PC-3 (cell line): ENCODE results near the gene TEX44. TPM values are rescaled to one million over a fixed set of nuclear protein-coding genes. Genes with fewer than 3 reads are reported as not detected.

ENCODE experiments used
- ATAC-seq: fragments of 200-7000 bp; cut with Tn5 transposase; 2 replicates; pipeline ENCODE4 v1.9.1; 2020; ENCODE audit warnings: mild to moderate bottlenecking, moderate library complexity
- BruUV-seq: library from RNA; stranded (reverse); fragments of 400-500 nt; replicated peaks from 2 replicates; lab custom pipeline; 2021; lab: Mats Ljungman, UMichigan
- CTCF ChIA-PET: fragments of 300-600 bp; sonication (Branson Sonifier 250); formaldehyde crosslinking; loops from one replicate; lab custom pipeline; 2022; ENCODE audit warnings: antibody characterized with exemption; lab: Charles Lee
- POLR2A ChIA-PET: fragments of 300-600 bp; sonication (Branson Sonifier 250); formaldehyde crosslinking; loops from one replicate; lab custom pipeline; 2022; ENCODE audit warnings: antibody characterized with exemption; ENCODE audit not compliant: unreplicated experiment; lab: Charles Lee
- DNase-seq: peaks from one replicate; pipeline ENCODE4 v3.0.0-alpha.2; 2015
- H2AFZ ChIP-seq: fragments of 300-600 bp; sonication (generic); 2 replicates; pipeline ENCODE4 v1.6.0; 2016; ENCODE audit warnings: antibody characterized with exemption, low read length
- H3F3A ChIP-seq: fragments of 300-600 bp; sonication (generic); one replicate; pipeline ENCODE4 v1.6.0; 2017; ENCODE audit warnings: antibody characterized with exemption, low read length, control low read depth, mild to moderate bottlenecking; ENCODE audit not compliant: unreplicated experiment
- H3K27ac ChIP-seq: fragments of 300-600 bp; sonication (generic); 2 replicates; pipeline ENCODE4 v1.5.1; 2016; ENCODE audit warnings: mild to moderate bottlenecking, low read length
- H3K27me3 ChIP-seq: fragments of 300-600 bp; sonication (generic); 2 replicates; pipeline ENCODE4 v1.6.1; 2016; ENCODE audit warnings: low read length, mixed read lengths
- H3K36me3 ChIP-seq: fragments of 300-600 bp; sonication (generic); 2 replicates; pipeline ENCODE4 v1.6.1; 2016; ENCODE audit warnings: low read depth, mixed run types, low read length, mixed read lengths
- H3K4me1 ChIP-seq: fragments of 300-600 bp; sonication (generic); 2 replicates; pipeline ENCODE4 v1.5.1; 2016; ENCODE audit warnings: low read length; ENCODE audit not compliant: insufficient read depth
- H3K4me2 ChIP-seq: fragments of 300-600 bp; sonication (generic); 2 replicates; pipeline ENCODE4 v1.6.0; 2016; ENCODE audit warnings: low read length
- H3K4me3 ChIP-seq: fragments of 300-600 bp; sonication (generic); 2 replicates; pipeline ENCODE4 v1.5.1; 2016; ENCODE audit warnings: mild to moderate bottlenecking, low read length, mixed read lengths
- H3K79me2 ChIP-seq: fragments of 300-600 bp; sonication (generic); 2 replicates; pipeline ENCODE4 v1.6.1; 2017; ENCODE audit warnings: low read length, mixed read lengths
- H3K9ac ChIP-seq: fragments of 300-600 bp; sonication (generic); 2 replicates; pipeline ENCODE4 v1.6.0; 2016; ENCODE audit warnings: mild to moderate bottlenecking, low read length
- H3K9me2 ChIP-seq: fragments of 300-600 bp; sonication (generic); replicated peaks from 2 replicates; pipeline ENCODE4 v1.6.1; 2016; ENCODE audit warnings: mixed run types, low read length, mixed read lengths
- H3K9me3 ChIP-seq: fragments of 300-600 bp; sonication (generic); 2 replicates; pipeline ENCODE4 v1.6.1; 2016; ENCODE audit warnings: low read length, mixed read lengths
- H4K20me1 ChIP-seq: fragments of 300-600 bp; sonication (generic); 2 replicates; pipeline ENCODE4 v1.6.1; 2016; ENCODE audit warnings: low read length, mixed read lengths
- EZH2 ChIP-seq: fragments of 300-600 bp; sonication (generic); IDR thresholded peaks from one replicate; pipeline ENCODE4 v1.6.1; 2017; ENCODE audit warnings: antibody characterized with exemption, mild to moderate bottlenecking, low read length; ENCODE audit not compliant: unreplicated experiment
- EZH2phosphoT487 ChIP-seq: fragments of 300-600 bp; sonication (generic); IDR thresholded peaks from 2 replicates; pipeline ENCODE4 v1.6.1; 2018; ENCODE audit warnings: mild to moderate bottlenecking, antibody characterized with exemption, low read length, borderline replicate concordance
- intact Hi-C: fragments of 100-400 bp; cut with micrococcal nuclease; formaldehyde crosslinking; loops from 2 replicates; pipeline ENCODE4 v1.9.0; 2023
- total RNA-seq: library from RNA; depleted of rRNA; stranded (reverse); fragments of >200 nt; gene quantifications from 2 replicates; pipeline ENCODE4 v1.2.3, GENCODE V29; 2014
- TF ChIP-seq, protein P1 (sequence below): fragments of 300-600 bp; sonication (generic); conservative IDR thresholded peaks from 2 replicates; pipeline ENCODE4 v1.5.1; 2017; ENCODE audit warnings: antibody characterized with exemption, low read depth, mild to moderate bottlenecking, low read length

TEX44 gene
- total RNA-seq, 1 experiment from 2014 or later = not detected

DNA sequence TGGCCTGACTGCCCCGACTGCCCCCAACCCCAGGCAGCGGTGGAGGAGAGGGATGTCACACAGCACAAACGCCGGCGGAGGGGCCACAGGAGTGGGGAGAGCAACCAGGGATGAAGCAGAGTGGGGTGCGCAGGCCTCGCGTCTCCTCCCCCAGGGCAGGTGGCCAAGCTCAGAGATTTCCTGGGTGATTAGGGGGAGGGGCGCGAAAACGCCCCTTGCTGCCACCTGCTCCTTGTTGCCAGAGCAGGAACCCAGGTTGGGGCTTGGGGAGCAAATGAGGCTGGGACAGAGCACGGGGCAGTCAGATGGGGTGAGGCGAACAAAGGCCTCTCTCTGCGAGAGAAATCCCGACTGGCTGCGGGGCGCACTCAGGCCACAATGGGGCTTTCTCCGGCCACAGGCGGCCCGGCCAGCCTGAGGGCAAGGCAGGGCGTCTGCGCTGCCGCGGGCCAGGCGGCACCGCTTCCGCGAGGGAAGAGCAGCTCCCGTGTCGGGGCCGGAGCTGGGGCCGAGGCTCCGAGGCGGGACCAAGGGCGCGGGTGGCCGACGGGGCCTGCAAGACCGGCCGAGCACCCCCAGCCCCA is 11.5 kb downstream of the TEX44 start:
- Histone ChIP-seq H3K4me1 (peaks cover 16% of the 10 kb centered on the region), H3K9me3 (no peaks in the 10 kb centered on the region), H3F3A (no peaks in the 10 kb centered on the region), H3K4me3 (peak overlapping the region; percentile 71), H3K79me2 (no peaks in the 10 kb centered on the region), H3K9me2 (no peaks in the 10 kb centered on the region), H4K20me1 (no peaks in the 10 kb centered on the region), H3K4me2 (peak overlapping the region; percentile 93), H3K27me3 (no peaks in the 10 kb centered on the region), H3K9ac (peak overlapping the region; percentile 94), H3K36me3 (no peaks in the 10 kb centered on the region), H2AFZ (peak overlapping the region; percentile 84), H3K27ac (peak overlapping the region; percentile 76)
- no TSS peak for BruUV-seq
- intact Hi-C loops = loop anchor here (5.0 kb wide), 1 partner anchor 87 kb away; no protein-coding TSS in a partner anchor
- ChIA-PET CTCF (no interaction called here), POLR2A (interaction anchor here (0.6 kb wide), 1 partner anchor 63 kb away, joined by 3 read pairs; no protein-coding TSS in a partner anchor)
- DNase-seq (no peak), ATAC-seq (no peak; the same call in 1 of the 2 replicates)
- TF ChIP-seq, protein P1, sequence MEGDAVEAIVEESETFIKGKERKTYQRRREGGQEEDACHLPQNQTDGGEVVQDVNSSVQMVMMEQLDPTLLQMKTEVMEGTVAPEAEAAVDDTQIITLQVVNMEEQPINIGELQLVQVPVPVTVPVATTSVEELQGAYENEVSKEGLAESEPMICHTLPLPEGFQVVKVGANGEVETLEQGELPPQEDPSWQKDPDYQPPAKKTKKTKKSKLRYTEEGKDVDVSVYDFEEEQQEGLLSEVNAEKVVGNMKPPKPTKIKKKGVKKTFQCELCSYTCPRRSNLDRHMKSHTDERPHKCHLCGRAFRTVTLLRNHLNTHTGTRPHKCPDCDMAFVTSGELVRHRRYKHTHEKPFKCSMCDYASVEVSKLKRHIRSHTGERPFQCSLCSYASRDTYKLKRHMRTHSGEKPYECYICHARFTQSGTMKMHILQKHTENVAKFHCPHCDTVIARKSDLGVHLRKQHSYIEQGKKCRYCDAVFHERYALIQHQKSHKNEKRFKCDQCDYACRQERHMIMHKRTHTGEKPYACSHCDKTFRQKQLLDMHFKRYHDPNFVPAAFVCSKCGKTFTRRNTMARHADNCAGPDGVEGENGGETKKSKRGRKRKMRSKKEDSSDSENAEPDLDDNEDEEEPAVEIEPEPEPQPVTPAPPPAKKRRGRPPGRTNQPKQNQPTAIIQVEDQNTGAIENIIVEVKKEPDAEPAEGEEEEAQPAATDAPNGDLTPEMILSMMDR = no peak
- TF ChIP-seq EZH2 (no peak), EZH2phosphoT487 (no peak)

DNA sequence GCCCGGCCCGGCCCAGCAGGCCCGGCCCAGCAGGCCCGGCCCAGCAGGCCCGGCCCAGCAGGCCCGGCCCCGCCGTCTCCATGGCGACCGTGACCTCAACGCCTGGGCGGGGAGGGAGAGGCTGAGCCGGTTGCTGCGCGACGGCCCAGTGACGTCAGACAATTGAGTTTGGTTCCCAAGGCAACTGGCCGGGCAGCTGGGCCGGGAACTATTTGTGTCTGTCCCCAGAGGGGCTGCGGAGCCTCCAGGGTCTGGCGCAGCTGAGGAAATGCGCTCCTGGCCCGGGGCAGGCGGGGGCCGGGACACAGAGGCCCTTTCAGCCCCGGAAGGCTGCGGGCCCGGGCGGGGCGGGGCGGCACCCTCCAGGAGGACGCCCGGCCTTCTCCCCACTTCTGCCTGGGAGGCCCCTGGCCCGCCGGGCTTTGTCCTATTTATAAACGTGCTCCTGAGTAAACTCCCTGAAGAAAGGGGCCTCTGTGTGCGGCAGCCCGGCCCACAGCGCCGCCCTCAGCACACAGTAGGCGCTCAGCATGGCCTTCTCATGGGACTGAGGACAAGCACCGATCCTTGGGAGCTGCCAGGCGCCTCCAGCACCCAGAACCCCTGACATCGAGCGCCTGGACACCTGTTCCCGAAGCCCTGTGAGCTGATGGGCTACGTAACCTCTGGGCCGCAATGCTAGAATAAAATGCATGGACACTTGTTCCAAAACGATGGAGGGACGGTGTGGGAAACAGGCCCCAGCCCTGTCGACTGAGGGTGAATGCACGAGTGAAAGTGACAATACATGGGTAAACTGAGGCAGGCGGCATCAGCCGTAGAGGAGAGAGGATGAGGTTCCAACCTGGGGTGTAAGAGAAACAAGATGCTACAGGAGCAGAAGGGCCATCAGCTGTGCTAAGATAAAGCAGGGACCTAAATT is 12.3 kb downstream of the TEX44 start:
- Histone ChIP-seq H3K9me2 (no peaks in the 10 kb centered on the region), H3K4me2 (peak overlapping the region; percentile 93), H3K36me3 (no peaks in the 10 kb centered on the region), H3K79me2 (no peaks in the 10 kb centered on the region), H2AFZ (peak overlapping the region; percentile 63; the same call in 1 of the 2 replicates), H3K27ac (peak overlapping the region; percentile 52), H3K27me3 (no peaks in the 10 kb centered on the region), H3K4me3 (peak overlapping the region; percentile 71), H3F3A (no peaks in the 10 kb centered on the region), H3K4me1 (peaks cover 16% of the 10 kb centered on the region), H3K9me3 (no peaks in the 10 kb centered on the region), H4K20me1 (no peaks in the 10 kb centered on the region), H3K9ac (peak overlapping the region; percentile 94)
- intact Hi-C loops = loop anchor here (5.0 kb wide), 1 partner anchor 88 kb away; no protein-coding TSS in a partner anchor
- DNase-seq (peak; percentile 96), ATAC-seq (peak; percentile 85)
- BruUV-seq = TSS peak; percentile 92
- POLR2A ChIA-PET = interaction anchor here (0.6 kb wide), 1 partner anchor 62 kb away, joined by 3 read pairs; no protein-coding TSS in a partner anchor
- CTCF ChIA-PET = no interaction called here
- TF ChIP-seq EZH2 (no peak), EZH2phosphoT487 (no peak)
- TF ChIP-seq, protein P1 = no peak
